Fibroblast of mammary gland (primary cell): ENCODE results near the gene VSTM1.
A peak's percentile ranks its signal among the peaks of the same experiment; 100 is the strongest.
"Not testable (repeated sequence)": the region's sequence is repeated elsewhere in the genome, so short reads cannot be mapped to it uniquely, and the experiment has no call there.

Source experiments
- DNase-seq: peaks from one replicate; pipeline ENCODE4 v3.0.0-alpha.2; 2010; ENCODE audit warnings: low read depth
- H3K4me3 ChIP-seq: 2 replicates; pipeline ENCODE4 v1.5.1; 2011; ENCODE audit warnings: low read depth, mild to moderate bottlenecking, low read length, moderate library complexity; ENCODE audit not compliant: control insufficient read depth
- CTCF ChIP-seq: conservative IDR thresholded peaks from 2 replicates; pipeline ENCODE4 v1.5.1; 2011; ENCODE audit warnings: low read depth, low read length, inconsistent platforms; ENCODE audit not compliant: control insufficient read depth, insufficient read depth

Gene VSTM1

GRCh38 chr19:54104998-54105715 is 41.5 kb upstream of the VSTM1 start:
- TF ChIP-seq CTCF, result no peak
- peak; percentile 31 for DNase-seq
- H3K4me3 ChIP-seq, result no peak overlapping the region

- peak within 1 kb of the TSS; percentile 93 for H3K4me3 ChIP-seq
- DNase-seq, result peak; percentile 98
- no peak for TF ChIP-seq CTCF
Observed at GRCh38 chr19:54102421-54103169, 38.9 kb upstream of the VSTM1 start, which contains the start of gene NDUFA3. NDUFA3 (plus strand) TSS chr19:54102855; CDS start chr19:54102879, 24 bp downstream.

- H3K4me3 ChIP-seq, result no peak within 1 kb of the TSS
- no peak for DNase-seq
- TF ChIP-seq CTCF, result no peak
Observed at GRCh38 chr19:54100561-54100960, 36.9 kb upstream of the VSTM1 start, which contains the start of gene OSCAR. OSCAR (minus strand) TSS chr19:54100803; CDS start chr19:54100792, 11 bp downstream.

- H3K4me3 ChIP-seq, DNase-seq: not testable (repeated sequence)
Observed at GRCh38 chr19:54099903-54100255, 36.2 kb upstream of the VSTM1 start.

- no peak for DNase-seq
- H3K4me3 ChIP-seq, result no peak overlapping the region
- no peak for TF ChIP-seq CTCF
Observed at GRCh38 chr19:54099190-54099902, 35.6 kb upstream of the VSTM1 start.

- TF ChIP-seq CTCF, result peak; percentile 57
- peak overlapping the region; percentile 26 for H3K4me3 ChIP-seq
- DNase-seq, result peak; percentile 57
Observed at GRCh38 chr19:54096617-54097106, 33.0 kb upstream of the VSTM1 start.

- H3K4me3 ChIP-seq, result peak overlapping the region; percentile 19
- peak; percentile 28 for DNase-seq
Observed at GRCh38 chr19:54095859-54096616, 32.3 kb upstream of the VSTM1 start.
